ENCODE data around the gene SPATA1.

The SPATA1 gene

DNA sequence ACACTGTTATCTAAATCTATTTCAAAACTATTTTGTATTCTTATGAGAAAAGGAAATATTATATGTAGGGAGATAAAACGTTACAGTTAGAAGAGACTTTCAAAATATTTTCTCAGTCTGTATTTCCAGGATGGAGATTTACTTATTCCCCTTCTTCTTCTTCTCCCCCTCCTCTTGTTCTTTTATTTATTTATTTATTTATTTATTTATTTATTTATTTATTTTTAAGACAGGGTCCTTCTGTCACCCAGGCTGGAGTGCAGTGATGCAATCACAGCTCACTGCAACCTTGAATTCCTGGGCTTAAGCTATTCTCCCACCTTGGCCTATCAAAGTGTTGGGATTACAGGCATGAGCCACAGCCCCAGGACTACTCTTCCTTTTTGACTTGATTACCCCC lies 30.0 kb upstream of the SPATA1 start:
- Histone ChIP-seq H4K20me1 (ENCODE audit: insufficient read depth, low read length, poor library complexity, severe bottlenecking) (peaks cover 18% of the 10 kb centered on the region), H3K9me2 (replicated peaks; ENCODE audit: low read depth, low read length) (no peaks in the 10 kb centered on the region), H3K9ac (ENCODE audit: low read depth, low read length, poor library complexity, severe bottlenecking) (no peak overlapping the region), H3F3A (ENCODE audit: low read depth) (no peaks in the 10 kb centered on the region), H3K9me3 (ENCODE audit: insufficient read depth, low read depth, low read length) (no peaks in the 10 kb centered on the region), H2AFZ (ENCODE audit: low read length) (no peak overlapping the region), H3K4me3 (ENCODE audit: low read length, poor library complexity, severe bottlenecking) (no peak overlapping the region), H3K79me2 (ENCODE audit: insufficient read depth, low read length) (peaks cover 20% of the 10 kb centered on the region), H3K4me2 (ENCODE audit: low read depth, low read length, poor library complexity, severe bottlenecking) (no peak overlapping the region), H3K4me1 (ENCODE audit: insufficient read depth, low read length, poor library complexity, severe bottlenecking) (peaks cover 21% of the 10 kb centered on the region), H3K27me3 (ENCODE audit: insufficient read depth, low read length, poor library complexity, severe bottlenecking) (peaks cover 78% of the 10 kb centered on the region), H3K36me3 (ENCODE audit: insufficient read depth, low read length) (no peaks in the 10 kb centered on the region)
- TF ChIP-seq, protein P1, sequence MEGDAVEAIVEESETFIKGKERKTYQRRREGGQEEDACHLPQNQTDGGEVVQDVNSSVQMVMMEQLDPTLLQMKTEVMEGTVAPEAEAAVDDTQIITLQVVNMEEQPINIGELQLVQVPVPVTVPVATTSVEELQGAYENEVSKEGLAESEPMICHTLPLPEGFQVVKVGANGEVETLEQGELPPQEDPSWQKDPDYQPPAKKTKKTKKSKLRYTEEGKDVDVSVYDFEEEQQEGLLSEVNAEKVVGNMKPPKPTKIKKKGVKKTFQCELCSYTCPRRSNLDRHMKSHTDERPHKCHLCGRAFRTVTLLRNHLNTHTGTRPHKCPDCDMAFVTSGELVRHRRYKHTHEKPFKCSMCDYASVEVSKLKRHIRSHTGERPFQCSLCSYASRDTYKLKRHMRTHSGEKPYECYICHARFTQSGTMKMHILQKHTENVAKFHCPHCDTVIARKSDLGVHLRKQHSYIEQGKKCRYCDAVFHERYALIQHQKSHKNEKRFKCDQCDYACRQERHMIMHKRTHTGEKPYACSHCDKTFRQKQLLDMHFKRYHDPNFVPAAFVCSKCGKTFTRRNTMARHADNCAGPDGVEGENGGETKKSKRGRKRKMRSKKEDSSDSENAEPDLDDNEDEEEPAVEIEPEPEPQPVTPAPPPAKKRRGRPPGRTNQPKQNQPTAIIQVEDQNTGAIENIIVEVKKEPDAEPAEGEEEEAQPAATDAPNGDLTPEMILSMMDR (conservative IDR thresholded peaks at IDR 0.05; ENCODE audit: low read length): no peak
- no peak for TF ChIP-seq EZH2phosphoT487 (IDR thresholded peaks at IDR 0.05; ENCODE audit: borderline replicate concordance)

DNA sequence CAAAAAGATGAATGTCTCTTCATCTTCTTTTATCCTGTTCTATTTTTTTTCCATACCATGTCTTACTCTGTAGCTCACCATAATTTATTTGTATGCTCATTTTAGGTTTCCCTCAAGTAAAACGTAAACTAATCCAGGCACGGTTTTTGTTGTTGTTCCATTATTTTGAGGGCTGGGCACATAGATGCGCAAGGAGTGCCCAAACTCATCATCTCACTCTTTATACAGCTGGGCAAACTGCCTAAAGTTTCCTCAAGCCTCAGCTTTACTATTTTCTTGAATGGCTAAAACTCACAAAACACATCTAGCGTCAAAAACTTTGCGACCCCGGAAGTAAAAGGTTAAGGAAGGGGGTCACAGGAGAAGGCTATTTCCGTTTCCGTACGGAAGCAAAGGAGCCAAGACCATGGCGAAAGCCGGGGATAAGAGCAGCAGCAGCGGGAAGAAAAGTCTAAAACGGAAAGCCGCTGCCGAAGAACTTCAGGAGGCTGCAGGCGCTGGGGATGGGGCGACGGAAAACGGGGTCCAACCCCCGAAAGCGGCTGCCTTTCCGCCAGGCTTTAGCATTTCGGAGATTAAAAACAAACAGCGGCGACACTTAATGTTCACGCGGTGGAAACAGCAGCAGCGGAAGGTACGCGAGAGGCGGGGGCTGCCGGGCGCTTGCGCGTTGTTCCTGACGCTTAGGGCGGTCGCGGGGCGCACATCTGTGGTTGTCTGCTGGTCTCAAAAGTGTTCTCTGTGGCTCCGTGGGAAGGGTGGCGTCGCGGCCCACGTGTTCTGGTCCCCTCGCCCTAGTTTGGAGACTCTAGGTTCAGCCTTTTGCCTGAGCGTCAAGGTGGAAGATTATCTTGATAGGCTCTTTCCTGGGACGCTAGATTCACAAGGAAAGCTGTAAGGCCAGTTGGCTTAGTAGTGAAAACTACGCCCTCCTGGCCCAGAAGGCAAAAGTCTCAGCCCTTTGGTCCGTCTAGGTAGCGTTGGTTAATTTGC lies 27.0 kb upstream of the SPATA1 start, which contains the start of gene RPF1:
TSS of gene RPF1 (plus strand) at position 391 of the 993 bp plus-strand sequence. CDS start at position 407, 16 bp downstream.
- H3K9me2 ChIP-seq (replicated peaks; ENCODE audit: low read depth, low read length): no peaks in the 10 kb centered on the region
- peaks cover 40% of the 10 kb centered on the region for H4K20me1 ChIP-seq (ENCODE audit: insufficient read depth, low read length, poor library complexity, severe bottlenecking)
- H3K9ac ChIP-seq (ENCODE audit: low read depth, low read length, poor library complexity, severe bottlenecking): peak within 1 kb of the TSS; percentile 81
- peaks cover 48% of the 10 kb centered on the region for H3K27me3 ChIP-seq (ENCODE audit: insufficient read depth, low read length, poor library complexity, severe bottlenecking)
- peaks cover 8% of the 10 kb centered on the region for H3K36me3 ChIP-seq (ENCODE audit: insufficient read depth, low read length)
- H3K79me2 ChIP-seq (ENCODE audit: insufficient read depth, low read length): peaks cover 48% of the 10 kb centered on the region
- peak within 1 kb of the TSS; percentile 94 for H3K4me2 ChIP-seq (ENCODE audit: low read depth, low read length, poor library complexity, severe bottlenecking)
- H3K9me3 ChIP-seq (ENCODE audit: insufficient read depth, low read depth, low read length): no peaks in the 10 kb centered on the region
- TF ChIP-seq EZH2phosphoT487 (IDR thresholded peaks at IDR 0.05; ENCODE audit: borderline replicate concordance): no peak
- TF ChIP-seq, protein P1 (conservative IDR thresholded peaks at IDR 0.05; ENCODE audit: low read length): no peak
- peak within 1 kb of the TSS; percentile 100 for H2AFZ ChIP-seq (ENCODE audit: low read length)
- H3F3A ChIP-seq (ENCODE audit: low read depth): no peaks in the 10 kb centered on the region
- peaks cover 42% of the 10 kb centered on the region for H3K4me1 ChIP-seq (ENCODE audit: insufficient read depth, low read length, poor library complexity, severe bottlenecking)
- peak within 1 kb of the TSS; percentile 99 for H3K4me3 ChIP-seq (ENCODE audit: low read length, poor library complexity, severe bottlenecking)

DNA sequence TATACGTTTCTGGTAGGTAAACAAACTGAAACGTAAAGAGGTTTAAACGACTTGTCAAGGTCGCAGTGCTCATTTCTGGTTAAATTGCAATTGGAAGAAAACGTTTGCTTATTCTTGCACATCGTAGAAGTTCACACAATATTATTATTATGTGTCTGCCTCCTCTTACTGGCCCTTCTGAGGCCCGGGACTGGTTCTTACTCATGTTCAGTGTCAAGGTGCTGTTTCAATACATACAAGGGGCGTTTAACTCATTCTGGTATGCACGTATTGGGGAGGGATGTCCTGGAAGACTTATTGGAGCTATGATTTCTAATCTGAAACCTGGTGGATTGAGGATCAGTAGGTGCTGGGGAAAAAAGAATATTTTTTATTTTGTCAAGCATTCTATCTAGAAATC lies 26.2 kb upstream of the SPATA1 start:
- Histone ChIP-seq H4K20me1 (ENCODE audit: insufficient read depth, low read length, poor library complexity, severe bottlenecking) (peaks cover 45% of the 10 kb centered on the region), H3K9me3 (ENCODE audit: insufficient read depth, low read depth, low read length) (no peaks in the 10 kb centered on the region), H2AFZ (ENCODE audit: low read length) (no peak overlapping the region; the same call in 1 of the 2 replicates), H3K79me2 (ENCODE audit: insufficient read depth, low read length) (peaks cover 56% of the 10 kb centered on the region), H3K27me3 (ENCODE audit: insufficient read depth, low read length, poor library complexity, severe bottlenecking) (peaks cover 40% of the 10 kb centered on the region), H3F3A (ENCODE audit: low read depth) (no peaks in the 10 kb centered on the region), H3K9ac (ENCODE audit: low read depth, low read length, poor library complexity, severe bottlenecking) (peak overlapping the region; percentile 81), H3K4me3 (ENCODE audit: low read length, poor library complexity, severe bottlenecking) (peak overlapping the region; percentile 99), H3K36me3 (ENCODE audit: insufficient read depth, low read length) (peaks cover 9% of the 10 kb centered on the region), H3K4me1 (ENCODE audit: insufficient read depth, low read length, poor library complexity, severe bottlenecking) (peaks cover 46% of the 10 kb centered on the region), H3K9me2 (replicated peaks; ENCODE audit: low read depth, low read length) (no peaks in the 10 kb centered on the region), H3K4me2 (ENCODE audit: low read depth, low read length, poor library complexity, severe bottlenecking) (peak overlapping the region; percentile 94)
- no peak for TF ChIP-seq EZH2phosphoT487 (IDR thresholded peaks at IDR 0.05; ENCODE audit: borderline replicate concordance)
- TF ChIP-seq, protein P1 (conservative IDR thresholded peaks at IDR 0.05; ENCODE audit: low read length): no peak

Measured in Loucy (cell line).